Right lobe of liver (tissue), 6 donors: Measurements from ENCODE around the gene TMEM44. TPM values are rescaled to one million over a fixed set of nuclear protein-coding genes. Genes with fewer than 3 reads are reported as not detected.

Source experiments
- ATAC-seq, 4 donors: fragments of 200-7000 bp; cut with Tn5 transposase; one replicate each; pipeline ENCODE4 v1.9.1; 2020; ENCODE audit warnings: mild to moderate bottlenecking in 4 of 4, moderate library complexity in 4 of 4
- DNase-seq, 3 donors: peaks; one replicate each; pipeline ENCODE4 v3.0.0-alpha.2; 2020
- H3K27ac ChIP-seq, 3 donors: fragments of 200-600 bp; one replicate each; pipeline ENCODE4 v1.8.0; 2022
- H3K27me3 ChIP-seq, 2 donors: fragments of 200-600 bp; one replicate each; pipeline ENCODE4 v1.8.0; 2022
- H3K36me3 ChIP-seq, 4 donors: fragments of 200-600 bp; sonication (generic) in 1 of 4; one replicate each; pipeline versions ENCODE4 v1.5.1 to v1.8.0; 2017 to 2022; ENCODE audit warnings: control low read depth in 1 of 4
- H3K4me1 ChIP-seq, 4 donors: fragments of 200-600 bp; sonication (generic) in 1 of 4; one replicate each; pipeline versions ENCODE4 v1.5.1 to v1.8.0; 2017 to 2022; ENCODE audit warnings: control low read depth in 1 of 4
- H3K4me3 ChIP-seq, 3 donors: fragments of 200-600 bp; one replicate each; pipeline ENCODE4 v1.8.0; 2022
- H3K9me3 ChIP-seq, 4 donors: fragments of 200-600 bp; sonication (generic) in 1 of 4; one replicate each; pipeline versions ENCODE4 v1.5.1 to v1.8.0; 2017 to 2022; ENCODE audit warnings: control low read depth in 1 of 4
- POLR2A ChIP-seq: fragments of 450-650 bp; IDR thresholded peaks from one replicate; pipeline ENCODE4 v1.6.1; 2017; ENCODE audit warnings: antibody characterized with exemption, mild to moderate bottlenecking
- WGBS: methylation state at CpG from one replicate; pipeline ENCODE4 v1.1.6; 2018; ENCODE audit warnings: low coverage, low lambda C conversion rate; ENCODE audit not compliant: insufficient coverage; ENCODE audit errors: missing lambda C conversion rate; 5-methylcytosine and 5-hydroxymethylcytosine counted together
- intact Hi-C, 2 donors: fragments of 100-400 bp; cut with DNase I; formaldehyde crosslinking; loops; one replicate each; pipeline versions ENCODE4 v1.11.2 to v1.14.1; 2022
- total RNA-seq, 6 experiments: library from RNA; depleted of rRNA in 2 of 6; stranded (reverse); fragments of >200 nt in 2 of 6; fragmentation: NEBNext Ultra II Directional in 3 of 6; extraction: Animal tissue kit (Norgen Biotek cat#: 25700) in 3 of 6; gene quantifications; one replicate each; pipeline versions ENCODE4 v1.1.0 to v1.2.4, GENCODE V29; 2016 to 2023
- TF ChIP-seq, protein P1 (sequence below), 4 donors: fragments of 200-600 bp in 3 of 4; fragments of 450-650 bp in 1 of 4; IDR thresholded peaks; one replicate each; pipeline versions ENCODE4 v1.5.1 to v1.8.0; 2016 to 2022; ENCODE audit warnings: antibody characterized with exemption in 4 of 4, mild to moderate bottlenecking in 2 of 4
- donor health status: DM: no; HTN: yes; CAD: no.
- donor health status: DM: no; HTN: no; CAD: no.
- donor health status: DM: no; HTN: no; CAD: no.
- donor health status: DM: no; HTN: yes; CAD: no.
- donor health status: DM: no; HTN: yes; CAD: no.

Gene TMEM44
- total RNA-seq, 6 experiments from 2014 or later = 2.2 to 6.8 (median 4.2) TPM

DNA sequence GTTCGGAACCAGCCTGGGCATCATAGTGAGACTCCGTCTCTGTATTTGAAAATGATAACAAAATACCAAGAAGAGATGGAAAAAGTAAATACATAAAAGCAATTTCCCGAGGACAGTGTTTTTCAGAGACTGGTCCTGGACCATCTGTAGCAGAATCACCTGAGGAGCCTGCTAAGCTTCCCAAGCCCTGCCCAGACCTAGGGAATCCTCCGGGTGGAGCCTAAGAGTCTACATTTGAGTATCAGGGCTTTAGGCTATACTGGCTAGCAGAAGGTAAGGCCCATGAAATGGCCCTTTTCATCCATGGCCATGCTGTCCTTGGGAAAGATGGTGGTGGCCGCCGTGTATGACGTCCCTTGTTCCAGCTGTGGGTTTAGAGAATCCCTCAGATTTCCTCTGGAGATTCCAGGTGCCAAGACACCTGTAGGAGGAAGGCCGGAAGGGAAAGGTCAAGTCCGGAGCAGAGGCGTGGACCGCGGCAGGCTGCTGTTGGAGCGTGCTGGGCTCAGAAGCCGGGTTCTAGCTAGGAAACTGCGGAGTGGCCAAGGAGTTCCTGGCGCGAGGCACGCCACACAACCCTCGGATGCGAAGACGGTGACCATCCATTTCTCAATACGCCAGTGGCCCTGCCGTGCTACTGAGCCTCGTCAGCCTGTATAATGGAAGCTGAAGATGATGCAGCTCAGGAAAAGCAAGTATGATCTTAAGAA lies 50.9 kb downstream of the TMEM44 start:
- intact Hi-C loops = no loop called here
- H3K4me3 ChIP-seq = no peak overlapping the region
- no peak overlapping the region for H3K27ac ChIP-seq
- TF ChIP-seq, protein P1, sequence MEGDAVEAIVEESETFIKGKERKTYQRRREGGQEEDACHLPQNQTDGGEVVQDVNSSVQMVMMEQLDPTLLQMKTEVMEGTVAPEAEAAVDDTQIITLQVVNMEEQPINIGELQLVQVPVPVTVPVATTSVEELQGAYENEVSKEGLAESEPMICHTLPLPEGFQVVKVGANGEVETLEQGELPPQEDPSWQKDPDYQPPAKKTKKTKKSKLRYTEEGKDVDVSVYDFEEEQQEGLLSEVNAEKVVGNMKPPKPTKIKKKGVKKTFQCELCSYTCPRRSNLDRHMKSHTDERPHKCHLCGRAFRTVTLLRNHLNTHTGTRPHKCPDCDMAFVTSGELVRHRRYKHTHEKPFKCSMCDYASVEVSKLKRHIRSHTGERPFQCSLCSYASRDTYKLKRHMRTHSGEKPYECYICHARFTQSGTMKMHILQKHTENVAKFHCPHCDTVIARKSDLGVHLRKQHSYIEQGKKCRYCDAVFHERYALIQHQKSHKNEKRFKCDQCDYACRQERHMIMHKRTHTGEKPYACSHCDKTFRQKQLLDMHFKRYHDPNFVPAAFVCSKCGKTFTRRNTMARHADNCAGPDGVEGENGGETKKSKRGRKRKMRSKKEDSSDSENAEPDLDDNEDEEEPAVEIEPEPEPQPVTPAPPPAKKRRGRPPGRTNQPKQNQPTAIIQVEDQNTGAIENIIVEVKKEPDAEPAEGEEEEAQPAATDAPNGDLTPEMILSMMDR (IDR thresholded peaks at IDR 0.05) = no peak
- no peak for TF ChIP-seq POLR2A
- 95% methylated on average over 23 of the region's 24 CpGs for WGBS
- no peaks in the 10 kb centered on the region for H3K36me3 ChIP-seq
- H3K27me3 ChIP-seq = no peaks in the 10 kb centered on the region
- DNase-seq = no peak
- no peak for ATAC-seq
- H3K4me1 ChIP-seq = peaks cover 0 to 9% (median 0%) of the 10 kb centered on the region in 4 donors
- no peaks in the 10 kb centered on the region for H3K9me3 ChIP-seq

DNA sequence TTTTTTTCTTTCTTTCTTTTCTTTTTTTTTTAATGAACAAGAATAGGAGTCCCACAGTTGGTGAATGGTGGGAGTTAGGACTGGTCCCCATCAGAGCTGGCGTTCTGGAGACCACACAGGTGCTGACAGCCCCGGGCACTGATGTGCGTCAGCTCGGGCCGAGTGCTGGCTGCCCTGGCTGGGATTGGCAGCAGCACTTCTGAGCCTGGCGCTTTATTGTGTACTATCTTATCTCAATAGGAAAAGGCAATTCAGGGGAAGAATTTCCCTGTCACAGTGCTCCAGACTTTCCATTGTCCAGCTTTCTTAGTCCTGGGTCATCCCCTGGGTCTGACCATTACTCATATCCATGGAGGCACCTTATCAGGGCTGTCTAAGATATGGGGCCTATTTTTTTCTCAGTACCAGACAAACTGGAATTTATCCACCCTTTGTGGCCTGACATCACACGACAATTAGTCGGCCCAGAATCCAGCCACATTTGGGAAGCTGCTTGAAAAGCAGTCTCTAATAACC lies 54.1 kb downstream of the TMEM44 start:
- TF ChIP-seq, protein P1 (IDR thresholded peaks at IDR 0.05) = no peak
- no peak for TF ChIP-seq POLR2A
- ATAC-seq (peak; percentile 8 to 60 (median 20)), DNase-seq (peak in 1 of 3 donors; percentile 43)
- intact Hi-C loops = loop anchor here in 1 of 2 donors (10.0 kb wide), 1 partner anchor 104 kb away; no protein-coding TSS in a partner anchor
- Histone ChIP-seq H3K36me3 (no peaks in the 10 kb centered on the region), H3K27me3 (no peaks in the 10 kb centered on the region), H3K9me3 (no peaks in the 10 kb centered on the region), H3K4me1 (peaks cover 0 to 14% (median 6%) of the 10 kb centered on the region in 4 donors), H3K27ac (no peak overlapping the region), H3K4me3 (no peak overlapping the region)
- 82% methylated on average over 4 of the region's 8 CpGs for WGBS

DNA sequence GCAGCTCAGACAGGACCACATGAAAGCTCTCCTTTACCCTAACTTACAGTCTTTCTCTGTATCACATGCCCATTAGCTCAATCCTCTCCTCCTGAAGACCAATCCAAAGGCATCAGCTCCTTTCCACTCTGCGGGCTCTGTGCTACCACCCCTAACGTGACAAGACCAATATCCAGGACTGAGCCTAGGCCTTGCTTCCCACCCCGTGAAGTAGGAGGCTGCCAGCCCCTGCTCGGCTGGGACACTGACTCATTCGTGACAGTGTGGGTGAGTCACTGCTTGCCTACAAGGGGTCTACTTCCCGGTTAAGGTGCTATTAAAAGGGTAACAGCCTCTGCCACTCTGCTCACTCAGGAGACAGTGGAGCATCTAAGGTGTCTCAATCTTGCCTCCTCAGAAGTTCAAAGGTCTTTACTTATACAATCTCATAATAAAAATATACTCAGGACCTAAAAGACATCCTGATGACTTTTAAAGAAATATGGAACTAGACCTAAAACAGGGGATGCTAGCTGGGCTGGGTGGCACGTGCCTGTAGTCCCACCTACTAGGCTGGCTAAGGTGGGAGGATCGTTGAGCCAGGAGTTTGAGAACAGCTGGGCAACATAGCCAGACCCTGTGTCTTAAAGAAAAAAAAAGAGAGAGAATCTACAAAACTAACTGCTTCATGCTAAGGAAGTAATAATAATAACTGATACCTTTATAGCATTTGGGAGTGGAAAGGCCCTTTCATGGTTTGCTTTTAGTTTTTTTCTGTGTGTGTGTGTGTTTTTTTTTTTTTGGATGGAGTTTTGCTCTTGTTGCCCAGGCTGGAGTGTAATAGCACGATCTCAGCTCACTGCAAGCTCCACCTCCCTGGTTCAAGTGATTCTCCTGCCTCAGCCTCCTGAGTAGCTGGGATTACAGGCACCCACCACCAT lies 55.0 kb downstream of the TMEM44 start:
- WGBS = 46% methylated on average over 8 of the region's 9 CpGs
- no peak overlapping the region for H3K4me3 ChIP-seq
- H3K9me3 ChIP-seq = no peaks in the 10 kb centered on the region
- DNase-seq (peak in 2 of 3 donors; percentile 40 to 48), ATAC-seq (peak in 1 of 4 donors; percentile 41)
- H3K36me3 ChIP-seq = no peaks in the 10 kb centered on the region
- TF ChIP-seq, protein P1 (IDR thresholded peaks at IDR 0.05) = no peak
- no peak overlapping the region for H3K27ac ChIP-seq
- no peaks in the 10 kb centered on the region for H3K27me3 ChIP-seq
- H3K4me1 ChIP-seq = peaks cover 0 to 14% (median 6%) of the 10 kb centered on the region in 4 donors
- intact Hi-C loops = loop anchor here in 1 of 2 donors (10.0 kb wide), 1 partner anchor 103 kb away; no protein-coding TSS in a partner anchor

DNA sequence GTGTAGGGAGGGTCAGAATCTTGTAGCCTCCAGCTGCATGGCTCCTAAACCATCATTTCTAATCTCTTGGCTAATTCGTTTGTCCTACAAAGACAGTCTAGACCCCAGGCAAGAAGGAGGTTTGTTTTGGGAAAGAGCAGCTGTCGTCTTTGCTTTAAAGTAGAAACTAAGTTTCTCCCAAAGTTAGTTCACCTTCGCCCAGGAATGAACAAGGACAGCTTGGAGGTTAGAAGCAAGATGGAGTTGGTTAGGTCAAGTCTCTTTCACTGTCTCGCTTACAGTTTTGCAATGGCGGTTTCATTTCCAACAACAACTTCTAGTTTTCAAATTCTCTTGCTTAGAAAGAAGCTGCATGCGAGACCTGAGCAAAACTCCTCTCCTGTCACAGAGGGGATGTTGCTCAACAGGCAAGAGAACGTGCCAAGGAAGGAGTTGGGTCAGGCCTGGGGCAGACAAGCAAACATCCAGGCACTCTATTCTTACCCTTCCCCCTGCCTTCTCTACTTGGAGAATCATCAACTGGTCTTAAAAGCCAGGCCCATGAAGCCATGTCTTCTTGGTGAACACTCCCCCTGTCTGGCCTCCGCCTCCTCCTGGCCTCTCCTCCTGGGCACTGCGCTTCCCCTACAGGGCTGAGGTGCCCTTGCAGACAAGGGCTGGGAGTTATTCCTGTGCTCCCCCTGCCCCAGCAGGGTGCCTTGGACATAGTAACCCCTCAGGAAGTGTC lies 57.6 kb downstream of the TMEM44 start:
- H3K4me3 ChIP-seq = no peak overlapping the region
- TF ChIP-seq, protein P1 (IDR thresholded peaks at IDR 0.05) = no peak
- no peak for TF ChIP-seq POLR2A
- H3K36me3 ChIP-seq = no peaks in the 10 kb centered on the region
- no peaks in the 10 kb centered on the region for H3K27me3 ChIP-seq
- 64% methylated on average over 8 of the region's 9 CpGs for WGBS
- intact Hi-C loops = loop anchor here in 1 of 2 donors (10.0 kb wide), 1 partner anchor 101 kb away; no protein-coding TSS in a partner anchor
- no peak overlapping the region for H3K27ac ChIP-seq
- DNase-seq (peak; percentile 41 to 78 (median 76)), ATAC-seq (peak; percentile 46 to 85 (median 79))
- no peaks in the 10 kb centered on the region for H3K9me3 ChIP-seq
- H3K4me1 ChIP-seq = peaks cover 0 to 14% (median 6%) of the 10 kb centered on the region in 4 donors
